ENCODE results near the gene LRRFIP1.
A peak's percentile ranks its signal among the peaks of the same experiment; 100 is the strongest.

The LRRFIP1 gene

DNA sequence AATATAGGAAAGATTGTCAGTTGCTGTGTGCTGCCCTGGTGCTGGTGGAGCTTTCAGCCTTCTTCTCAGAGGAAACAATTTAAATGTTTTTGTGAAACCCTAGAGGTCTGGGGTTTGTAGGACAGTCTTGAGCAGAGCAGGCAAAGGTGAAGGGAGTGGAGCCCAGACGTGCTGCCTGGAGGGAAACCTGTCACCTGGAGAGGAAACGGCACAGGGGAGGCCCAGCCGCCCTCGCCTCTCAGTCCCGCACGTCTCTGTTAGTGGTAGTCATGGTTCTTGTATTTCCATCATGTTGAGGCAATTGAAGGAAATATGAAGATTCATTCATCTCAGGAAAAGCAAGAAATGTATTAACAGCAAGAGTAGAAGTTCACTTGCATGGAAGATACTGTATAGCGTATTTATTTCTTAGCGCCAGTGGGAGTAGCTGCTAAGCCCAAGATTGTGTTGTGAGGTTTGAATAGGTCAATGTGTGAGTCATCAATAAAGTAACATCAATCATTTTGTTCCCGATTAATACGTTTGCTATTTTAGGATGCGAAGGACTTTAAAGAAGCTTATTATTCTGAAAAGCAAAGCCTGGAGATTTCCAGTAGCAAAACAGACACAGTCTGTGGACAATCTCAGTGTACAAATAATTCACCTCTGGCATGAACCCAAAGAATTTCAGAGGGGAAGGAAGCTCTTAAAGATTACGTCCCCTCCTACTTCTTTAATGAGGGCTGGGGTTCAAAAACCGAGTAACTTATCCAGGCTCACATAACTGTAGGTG is 70.4 kb downstream of the LRRFIP1 start:
- Histone ChIP-seq H3K4me2 (ENCODE audit: low read length) (peak overlapping the region; percentile 14; the same call in 1 of the 2 replicates), H3K79me2 (ENCODE audit: low read length) (peaks cover 84% of the 10 kb centered on the region), H4K20me1 (ENCODE audit: insufficient read depth, low read length) (peaks cover 82% of the 10 kb centered on the region), H3K4me1 (ENCODE audit: low read length) (peaks cover 79% of the 10 kb centered on the region), H3K9ac (ENCODE audit: low read length) (no peak overlapping the region), H3K9me3 (ENCODE audit: insufficient read depth, low read length) (no peaks in the 10 kb centered on the region), H3K27ac (ENCODE audit: low read length) (no peak overlapping the region), H3K27me3 (ENCODE audit: low read depth, low read length) (no peaks in the 10 kb centered on the region), H2AFZ (ENCODE audit: low read depth, low read length) (no peak overlapping the region), H3K36me3 (replicated peaks; ENCODE audit: low read depth, low read length) (no peaks in the 10 kb centered on the region), H3K4me3 (ENCODE audit: low read length) (no peak overlapping the region)
- TF ChIP-seq, protein P1, sequence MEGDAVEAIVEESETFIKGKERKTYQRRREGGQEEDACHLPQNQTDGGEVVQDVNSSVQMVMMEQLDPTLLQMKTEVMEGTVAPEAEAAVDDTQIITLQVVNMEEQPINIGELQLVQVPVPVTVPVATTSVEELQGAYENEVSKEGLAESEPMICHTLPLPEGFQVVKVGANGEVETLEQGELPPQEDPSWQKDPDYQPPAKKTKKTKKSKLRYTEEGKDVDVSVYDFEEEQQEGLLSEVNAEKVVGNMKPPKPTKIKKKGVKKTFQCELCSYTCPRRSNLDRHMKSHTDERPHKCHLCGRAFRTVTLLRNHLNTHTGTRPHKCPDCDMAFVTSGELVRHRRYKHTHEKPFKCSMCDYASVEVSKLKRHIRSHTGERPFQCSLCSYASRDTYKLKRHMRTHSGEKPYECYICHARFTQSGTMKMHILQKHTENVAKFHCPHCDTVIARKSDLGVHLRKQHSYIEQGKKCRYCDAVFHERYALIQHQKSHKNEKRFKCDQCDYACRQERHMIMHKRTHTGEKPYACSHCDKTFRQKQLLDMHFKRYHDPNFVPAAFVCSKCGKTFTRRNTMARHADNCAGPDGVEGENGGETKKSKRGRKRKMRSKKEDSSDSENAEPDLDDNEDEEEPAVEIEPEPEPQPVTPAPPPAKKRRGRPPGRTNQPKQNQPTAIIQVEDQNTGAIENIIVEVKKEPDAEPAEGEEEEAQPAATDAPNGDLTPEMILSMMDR (IDR thresholded peaks at IDR 0.05; ENCODE audit: low read depth, low read length), result no peak
- TF ChIP-seq EZH2phosphoT487 (IDR thresholded peaks at IDR 0.05; ENCODE audit: low read depth), result no peak

DNA sequence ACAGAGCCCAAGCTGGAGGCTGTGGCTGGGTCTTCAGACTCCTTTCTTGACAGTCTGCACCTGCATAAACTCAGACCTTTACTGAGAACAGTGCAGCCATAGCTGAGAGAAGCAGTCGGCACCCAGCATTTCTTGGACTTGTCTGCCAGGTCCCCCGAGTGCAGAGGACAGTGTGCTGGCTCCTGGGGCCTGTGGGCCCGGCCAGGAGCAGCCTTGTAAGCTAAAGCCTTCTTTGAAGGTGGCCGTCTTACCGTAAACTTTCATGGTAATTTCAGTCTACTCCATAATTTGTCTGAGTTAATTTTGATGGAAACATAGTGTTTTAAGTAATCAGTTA is 70.9 kb downstream of the LRRFIP1 start:
- no peaks in the 10 kb centered on the region for H3K36me3 ChIP-seq (replicated peaks; ENCODE audit: low read depth, low read length)
- no peak overlapping the region for H3K4me3 ChIP-seq (ENCODE audit: low read length)
- TF ChIP-seq, protein P1 (IDR thresholded peaks at IDR 0.05; ENCODE audit: low read depth, low read length), result no peak
- TF ChIP-seq EZH2phosphoT487 (IDR thresholded peaks at IDR 0.05; ENCODE audit: low read depth), result no peak
- H3K4me1 ChIP-seq (ENCODE audit: low read length), result peaks cover 82% of the 10 kb centered on the region
- no peaks in the 10 kb centered on the region for H3K9me3 ChIP-seq (ENCODE audit: insufficient read depth, low read length)
- H3K27ac ChIP-seq (ENCODE audit: low read length), result no peak overlapping the region
- H3K27me3 ChIP-seq (ENCODE audit: low read depth, low read length), result no peaks in the 10 kb centered on the region
- no peak overlapping the region for H3K9ac ChIP-seq (ENCODE audit: low read length)
- H3K79me2 ChIP-seq (ENCODE audit: low read length), result peaks cover 84% of the 10 kb centered on the region
- no peak overlapping the region for H3K4me2 ChIP-seq (ENCODE audit: low read length)
- H4K20me1 ChIP-seq (ENCODE audit: insufficient read depth, low read length), result peaks cover 85% of the 10 kb centered on the region
- H2AFZ ChIP-seq (ENCODE audit: low read depth, low read length), result no peak overlapping the region

DNA sequence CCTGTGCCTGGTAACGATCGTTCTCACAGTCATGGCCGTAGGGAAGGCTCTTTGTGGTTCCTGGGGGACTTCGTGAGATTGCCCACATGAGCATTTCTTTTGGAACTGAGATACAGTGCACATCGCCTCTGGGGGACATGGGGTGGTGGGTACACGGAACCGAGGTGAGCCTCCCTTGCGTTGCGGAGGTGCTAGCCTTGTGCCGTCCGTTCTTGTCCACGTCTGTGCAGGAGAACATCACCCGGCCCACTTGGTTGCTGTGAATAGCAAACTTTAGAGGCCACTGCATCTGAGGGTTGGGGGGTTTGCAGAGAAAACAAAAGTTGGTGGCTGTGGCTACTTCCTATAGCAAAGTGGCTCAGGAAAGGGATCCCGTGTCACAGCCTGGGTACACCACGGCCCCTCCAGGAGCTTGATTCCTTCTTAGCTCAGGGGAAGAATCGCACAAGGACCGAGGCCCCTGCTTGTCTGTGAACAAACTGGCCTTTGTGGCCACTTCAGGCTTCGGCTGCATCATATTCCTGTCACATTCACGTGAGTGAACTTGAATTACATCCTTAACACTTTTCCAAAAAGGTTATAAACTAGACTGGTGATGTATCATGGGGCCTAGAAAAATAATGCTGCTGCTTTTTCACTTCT is 72.6 kb downstream of the LRRFIP1 start:
- H2AFZ ChIP-seq (ENCODE audit: low read depth, low read length), result no peak overlapping the region
- TF ChIP-seq, protein P1 (IDR thresholded peaks at IDR 0.05; ENCODE audit: low read depth, low read length), result no peak
- TF ChIP-seq EZH2phosphoT487 (IDR thresholded peaks at IDR 0.05; ENCODE audit: low read depth), result no peak
- no peaks in the 10 kb centered on the region for H3K36me3 ChIP-seq (replicated peaks; ENCODE audit: low read depth, low read length)
- H3K4me1 ChIP-seq (ENCODE audit: low read length), result peaks cover 69% of the 10 kb centered on the region
- peaks cover 77% of the 10 kb centered on the region for H4K20me1 ChIP-seq (ENCODE audit: insufficient read depth, low read length)
- peak overlapping the region; percentile 56; the same call in 1 of the 2 replicates for H3K4me3 ChIP-seq (ENCODE audit: low read length)
- H3K27me3 ChIP-seq (ENCODE audit: low read depth, low read length), result no peaks in the 10 kb centered on the region
- H3K9me3 ChIP-seq (ENCODE audit: insufficient read depth, low read length), result no peaks in the 10 kb centered on the region
- H3K4me2 ChIP-seq (ENCODE audit: low read length), result peak overlapping the region; percentile 88
- peaks cover 81% of the 10 kb centered on the region for H3K79me2 ChIP-seq (ENCODE audit: low read length)
- H3K9ac ChIP-seq (ENCODE audit: low read length), result peak overlapping the region; percentile 34
- peak overlapping the region; percentile 60 for H3K27ac ChIP-seq (ENCODE audit: low read length)

DNA sequence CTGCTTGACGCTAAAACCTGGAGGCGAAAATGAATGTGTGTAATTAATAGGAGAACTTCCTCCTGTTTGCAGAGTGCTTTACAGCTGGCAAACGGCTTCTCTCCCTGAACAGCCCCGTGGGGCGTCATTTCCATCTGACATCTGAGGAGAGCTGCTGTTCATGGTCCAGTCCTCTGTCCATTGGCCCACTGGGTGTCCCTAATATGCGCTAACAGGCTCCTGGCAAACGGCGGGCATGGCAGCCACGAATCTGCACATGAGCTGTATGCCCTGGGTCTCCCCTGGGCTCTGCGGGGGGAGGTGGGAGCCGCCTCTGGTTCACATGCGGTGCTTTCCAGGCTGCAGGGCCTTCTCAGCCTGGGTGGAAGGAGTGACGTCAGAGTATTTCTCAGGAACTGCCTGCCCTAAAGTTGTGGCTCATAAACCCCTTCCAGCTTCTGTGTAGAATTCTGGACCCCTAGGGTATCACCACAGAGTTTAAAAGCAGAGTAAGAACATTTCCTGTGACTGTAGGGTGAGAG is 73.2 kb downstream of the LRRFIP1 start:
- H3K4me2 ChIP-seq (ENCODE audit: low read length), result peak overlapping the region; percentile 88

More for the DNA sequence above, 73.2 kb downstream of the LRRFIP1 start:
- H3K27me3 ChIP-seq (ENCODE audit: low read depth, low read length), result no peaks in the 10 kb centered on the region
- peak overlapping the region; percentile 34 for H3K9ac ChIP-seq (ENCODE audit: low read length)
- no peak overlapping the region for H2AFZ ChIP-seq (ENCODE audit: low read depth, low read length)
- peaks cover 76% of the 10 kb centered on the region for H3K79me2 ChIP-seq (ENCODE audit: low read length)
- peak overlapping the region; percentile 56 for H3K4me3 ChIP-seq (ENCODE audit: low read length)
- H3K4me1 ChIP-seq (ENCODE audit: low read length), result peaks cover 63% of the 10 kb centered on the region
- peaks cover 72% of the 10 kb centered on the region for H4K20me1 ChIP-seq (ENCODE audit: insufficient read depth, low read length)
- TF ChIP-seq, protein P1 (IDR thresholded peaks at IDR 0.05; ENCODE audit: low read depth, low read length), result no peak
- TF ChIP-seq EZH2phosphoT487 (IDR thresholded peaks at IDR 0.05; ENCODE audit: low read depth), result no peak
- no peaks in the 10 kb centered on the region for H3K9me3 ChIP-seq (ENCODE audit: insufficient read depth, low read length)
- H3K36me3 ChIP-seq (replicated peaks; ENCODE audit: low read depth, low read length), result no peaks in the 10 kb centered on the region
- H3K27ac ChIP-seq (ENCODE audit: low read length), result peak overlapping the region; percentile 60
